GM19324 (cell line): ENCODE measurements around the gene RMI2.

Experiments
- ATAC-seq: cut with Tn5 transposase; IDR thresholded peaks from one replicate; pipeline ENCODE4 v1.9.1; 2021; ENCODE audit warnings: mild to moderate bottlenecking, moderate library complexity; ENCODE audit not compliant: unreplicated experiment, low FRiP score

Gene RMI2

DNA sequence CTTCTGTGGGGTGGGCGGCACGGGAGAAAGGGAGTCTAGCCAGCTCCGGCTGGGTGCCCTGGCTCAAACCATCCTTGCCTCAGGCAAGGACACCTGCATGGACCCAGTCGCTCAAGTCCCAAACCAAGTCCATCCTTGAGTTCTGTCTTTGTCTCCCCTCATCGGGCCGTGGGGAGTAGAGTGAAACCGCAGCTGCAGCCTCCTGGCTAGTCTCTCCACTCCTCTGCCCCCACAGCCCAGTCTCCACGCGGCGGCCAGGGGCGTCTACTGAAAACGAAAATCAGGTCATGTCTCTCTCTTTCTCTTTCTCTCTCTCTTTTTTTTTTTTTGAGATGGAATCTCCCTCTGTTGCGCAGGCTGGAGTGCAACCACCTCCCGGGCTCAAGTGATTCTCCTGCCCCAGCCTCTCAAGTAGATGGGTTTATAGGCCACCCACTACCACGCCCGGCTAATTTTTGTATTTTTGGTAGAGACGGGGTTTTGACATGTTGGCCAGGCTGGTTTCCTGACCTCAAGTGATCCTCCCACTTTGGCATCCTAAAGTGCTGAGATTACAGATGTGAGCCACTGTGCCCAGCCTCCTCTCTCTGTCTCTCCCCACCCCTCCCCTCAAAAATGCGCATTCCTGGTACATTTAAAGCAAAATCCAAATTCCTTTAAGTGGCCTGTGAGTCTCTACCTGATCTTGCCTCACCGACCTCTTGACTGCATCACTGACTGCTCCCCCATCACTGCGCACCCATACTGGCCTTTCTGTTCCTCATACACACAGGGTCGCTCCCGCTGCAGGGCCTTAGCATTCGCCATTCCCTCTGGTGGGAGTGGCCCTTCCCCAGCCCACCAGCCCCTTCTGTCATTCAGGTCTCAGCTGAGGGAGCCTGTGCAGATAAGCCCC, 17.7 kb upstream of the RMI2 start:
- ATAC-seq = peak; percentile 30

DNA sequence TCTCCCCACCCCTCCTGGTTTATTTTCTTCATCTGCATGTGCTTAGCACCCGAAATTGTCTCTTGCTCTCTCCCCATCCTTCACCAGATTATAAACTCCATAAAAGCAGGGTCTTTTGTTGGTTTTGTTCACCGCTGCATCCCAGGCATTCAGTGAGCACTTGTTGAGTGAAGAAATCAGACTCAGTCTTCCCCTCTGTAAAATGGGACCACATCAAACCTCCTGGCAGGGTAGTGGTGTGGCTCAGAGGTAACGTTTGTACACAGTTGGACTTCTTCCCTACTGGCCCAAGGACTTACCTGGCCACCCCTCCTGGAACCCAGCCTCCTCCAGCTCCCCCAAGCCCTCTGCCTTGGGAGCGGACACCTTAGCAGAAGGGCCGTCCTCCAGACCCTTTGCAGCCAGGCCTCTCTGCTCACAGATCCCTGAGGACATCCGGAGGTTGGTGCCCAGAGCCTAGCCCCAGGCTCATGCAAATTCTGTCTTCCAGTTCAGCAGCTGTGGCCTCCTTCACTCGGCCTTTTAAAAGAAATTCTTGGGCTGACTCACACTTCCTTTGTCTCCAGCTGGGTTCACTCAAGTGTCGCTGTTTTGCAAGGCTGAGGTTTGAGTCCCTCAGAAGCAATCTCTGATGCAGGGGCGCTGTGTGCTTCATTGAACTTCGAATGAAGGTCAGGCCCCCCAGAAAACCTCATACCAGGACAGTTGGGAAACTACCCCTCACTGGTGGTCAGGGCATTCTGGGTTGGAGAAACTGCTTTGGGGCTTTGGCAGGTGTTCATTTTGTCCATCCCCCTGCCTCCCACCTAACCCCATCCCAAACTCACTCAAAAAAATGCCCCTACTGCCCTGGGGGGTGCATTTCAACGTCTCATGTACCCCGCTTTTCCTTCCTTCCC, 16.8 kb upstream of the RMI2 start:
- ATAC-seq = peak; percentile 76

DNA sequence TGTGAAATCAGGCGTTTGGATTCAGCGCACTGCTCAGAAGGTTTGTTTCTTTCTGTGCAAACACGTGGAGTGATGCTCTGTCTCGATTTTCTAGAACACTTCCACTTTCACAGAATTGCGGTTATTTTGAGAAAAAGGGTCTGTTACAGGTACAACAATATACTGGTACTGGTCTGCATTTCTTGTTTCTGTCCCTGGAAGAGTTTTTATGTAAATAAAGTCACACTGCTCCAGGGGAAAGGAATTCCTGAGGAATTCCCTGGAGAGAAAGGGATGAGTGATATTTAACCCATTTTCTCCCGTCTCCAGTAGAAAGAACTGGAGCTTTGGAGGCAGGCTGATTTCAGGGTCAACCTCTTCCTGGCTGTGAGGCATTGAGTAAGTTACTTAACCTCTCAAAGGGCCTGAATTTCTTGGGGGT, 16.2 kb upstream of the RMI2 start:
- ATAC-seq = no peak

DNA sequence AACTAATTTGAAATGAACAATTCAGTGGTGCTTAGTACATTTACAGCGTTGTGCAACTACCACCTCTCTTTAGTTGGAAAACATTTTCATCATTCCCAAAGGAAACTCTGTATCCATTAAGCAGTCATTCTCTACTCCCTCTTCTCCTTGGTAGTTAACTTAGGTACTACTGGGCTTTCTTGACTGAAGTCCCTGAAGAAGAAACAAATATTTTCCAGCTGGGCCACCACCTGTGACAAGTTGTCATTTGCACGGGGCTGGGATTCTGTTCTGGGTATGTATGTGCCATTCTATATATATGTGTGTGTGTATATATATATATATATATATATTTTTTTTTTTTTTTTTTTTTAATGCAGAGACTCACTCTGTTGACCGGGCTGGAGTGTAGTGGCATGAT, 15.4 kb upstream of the RMI2 start:
- no peak for ATAC-seq

DNA sequence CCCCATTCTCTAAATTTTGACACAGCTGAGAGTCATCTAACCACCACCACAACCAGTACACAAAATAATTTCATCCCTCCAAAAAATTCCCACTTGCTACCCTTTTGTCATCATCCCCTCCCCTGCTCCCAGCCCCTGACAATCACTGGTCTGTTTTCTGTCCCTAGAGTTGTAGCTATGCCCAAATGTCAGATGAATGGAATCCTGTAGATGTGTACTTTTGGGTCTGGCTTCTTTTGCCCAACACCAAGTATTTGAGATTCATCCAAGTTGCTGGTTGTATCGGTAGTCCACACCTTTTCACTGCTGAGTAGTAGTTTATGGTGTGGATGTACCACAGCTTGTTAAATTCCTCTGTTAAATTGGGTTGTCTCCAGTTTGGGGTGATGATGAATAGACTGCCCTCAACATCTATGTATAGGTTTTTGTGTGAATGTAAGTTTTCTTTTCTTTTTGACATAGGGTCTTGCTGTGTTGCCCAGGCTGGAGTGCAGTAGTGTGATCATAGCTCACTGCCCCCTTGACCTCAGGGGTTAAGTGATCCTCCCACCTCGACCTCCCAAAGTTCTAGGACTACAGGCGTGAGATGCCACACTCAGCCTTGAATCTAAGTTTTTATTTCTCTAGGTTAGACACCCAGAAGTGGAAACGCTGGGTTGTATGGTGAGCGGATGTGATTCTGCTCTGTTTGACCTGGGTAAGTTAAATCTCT, 14.6 kb upstream of the RMI2 start:
- no peak for ATAC-seq

DNA sequence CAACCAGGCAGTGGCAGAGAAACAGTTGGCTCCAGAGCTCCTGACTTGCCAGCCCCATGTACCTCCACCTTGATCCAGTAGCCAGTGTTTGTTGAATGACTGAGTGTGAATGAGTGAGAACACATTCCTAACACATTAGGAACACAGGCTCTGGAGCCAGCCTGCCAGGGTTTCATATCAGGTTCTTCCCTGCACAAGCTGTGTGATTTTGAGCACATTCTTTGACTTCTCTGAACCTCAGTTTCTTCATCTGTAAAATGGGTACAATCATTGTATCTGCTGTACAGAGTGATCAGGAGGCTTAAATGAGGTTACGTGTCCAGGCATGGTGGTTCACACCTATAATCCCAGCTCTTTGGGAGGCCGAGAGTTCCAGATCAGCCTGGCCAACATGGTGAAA, 13.3 kb upstream of the RMI2 start:
- no peak for ATAC-seq

DNA sequence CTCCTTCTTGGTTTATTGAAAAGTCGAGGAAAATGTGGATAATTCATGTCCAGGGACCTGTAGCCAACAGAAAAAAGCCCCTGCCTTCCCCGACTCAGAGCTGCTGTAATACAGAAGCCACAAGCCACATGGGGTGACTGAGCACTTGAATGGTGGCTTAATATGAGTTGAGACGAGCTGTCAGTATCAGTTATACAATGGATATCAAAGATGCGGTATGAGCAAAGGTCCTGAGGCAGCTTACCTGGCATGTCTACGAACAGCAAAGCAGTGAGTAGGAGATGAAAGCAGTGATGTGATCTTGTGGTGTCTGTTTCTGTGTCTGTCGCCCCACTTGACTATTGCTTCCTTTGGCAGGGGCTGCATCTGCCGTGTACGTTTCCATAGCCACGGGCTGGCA, 12.2 kb upstream of the RMI2 start:
- ATAC-seq = no peak

DNA sequence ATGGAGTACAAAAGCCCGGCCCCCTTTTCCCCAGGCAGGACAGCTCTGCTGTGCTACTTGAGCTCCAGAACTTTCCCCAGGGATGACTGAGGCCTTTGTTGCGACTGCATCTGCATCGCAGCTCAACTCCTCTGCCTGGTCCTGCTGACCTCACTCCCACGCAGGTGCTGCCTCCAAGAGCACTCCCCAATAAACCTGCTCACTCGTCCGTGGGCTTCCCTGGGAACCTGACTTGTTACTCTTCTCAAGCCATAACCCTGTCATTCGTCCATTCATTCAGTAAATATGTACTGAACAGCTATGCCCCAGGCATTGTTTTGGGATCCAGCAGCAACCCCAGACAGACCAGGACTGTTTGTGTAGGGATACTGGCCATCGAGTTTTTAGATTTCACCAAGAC, 11.6 kb upstream of the RMI2 start:
- ATAC-seq = no peak

DNA sequence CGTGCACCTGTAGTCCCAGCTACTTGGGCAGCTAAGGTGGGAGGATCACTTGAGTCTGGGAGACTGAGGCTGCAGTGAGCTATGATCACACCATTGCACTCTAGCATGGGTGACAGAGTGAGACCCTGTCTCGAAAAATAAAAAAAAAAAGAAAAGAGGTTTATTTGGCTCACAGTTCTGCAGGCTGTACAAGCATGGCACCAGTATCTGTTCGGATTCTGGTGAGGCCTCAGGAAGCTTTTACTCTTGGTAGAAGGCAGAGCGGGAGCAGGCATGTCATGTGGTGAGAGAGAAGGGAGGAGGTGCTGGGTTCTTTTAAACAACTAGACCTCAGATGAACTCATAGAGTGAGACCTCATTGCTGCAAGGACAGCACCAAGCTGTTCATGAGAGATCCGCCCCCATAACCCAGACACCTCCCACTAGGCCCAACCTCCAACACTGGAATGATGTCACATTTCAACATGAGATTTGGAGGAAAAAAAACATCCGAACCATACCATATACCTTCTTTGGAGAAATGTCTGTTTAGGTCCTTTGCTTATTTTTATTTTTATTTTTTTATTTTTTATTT, 10.3 kb upstream of the RMI2 start:
- ATAC-seq = no peak

DNA sequence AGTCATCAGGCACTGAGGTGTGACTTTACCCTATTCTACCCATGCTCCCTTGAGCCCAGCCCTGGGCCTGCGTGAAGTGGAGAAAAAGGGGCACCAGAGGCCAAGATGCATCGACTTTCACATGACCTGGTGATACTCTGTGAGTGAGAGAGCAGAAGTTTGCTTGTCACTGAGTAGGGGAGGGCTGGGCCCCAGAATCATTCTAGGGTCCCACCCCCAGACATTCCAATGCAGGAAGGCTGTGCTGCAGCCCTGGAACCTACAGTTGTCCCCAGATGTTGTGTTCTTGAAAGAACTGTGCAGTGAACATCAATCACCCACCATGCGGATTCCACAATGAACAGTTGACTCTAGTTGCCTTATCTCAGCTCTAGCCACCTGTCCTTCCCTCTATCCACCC, 6.2 kb upstream of the RMI2 start:
- no peak for ATAC-seq

DNA sequence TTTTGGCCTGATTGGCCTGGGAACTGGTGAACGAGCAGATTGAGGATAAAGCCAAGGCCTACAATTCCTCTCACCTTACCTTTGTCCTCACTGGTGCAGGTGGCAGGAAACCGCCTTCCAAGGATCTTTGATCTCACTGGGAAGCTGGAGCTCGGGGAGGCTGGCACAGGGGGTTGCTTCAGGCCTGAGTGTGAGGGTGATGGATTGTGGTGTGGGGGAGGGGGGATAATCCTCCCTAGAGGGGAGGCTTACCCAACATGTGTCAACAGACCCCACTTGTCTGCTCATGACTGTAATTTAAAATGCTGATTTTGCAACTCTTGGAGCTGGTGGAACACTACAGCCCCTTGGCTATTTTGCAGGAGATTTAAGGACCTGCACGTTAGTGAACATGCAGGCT, 4.5 kb upstream of the RMI2 start:
- ATAC-seq = no peak

DNA sequence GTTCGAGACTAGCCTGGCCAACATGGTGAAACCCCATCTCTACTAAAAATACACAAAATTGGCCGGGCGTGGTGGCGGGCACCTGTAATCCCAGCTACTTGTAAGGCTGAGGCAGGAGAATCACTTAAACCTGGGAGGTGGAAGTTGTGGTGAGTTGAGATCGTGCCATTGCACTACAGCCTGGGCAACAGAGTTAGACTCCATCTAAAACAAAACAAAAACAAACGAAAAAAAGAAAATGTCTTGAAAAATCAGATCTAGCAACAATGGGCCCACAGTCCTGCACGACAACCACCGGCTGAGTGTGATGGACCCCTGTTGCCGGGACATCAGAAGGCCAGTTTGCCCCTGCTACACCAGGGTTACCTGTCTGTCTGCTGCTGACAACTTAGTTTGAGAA, 3.9 kb upstream of the RMI2 start:
- no peak for ATAC-seq

DNA sequence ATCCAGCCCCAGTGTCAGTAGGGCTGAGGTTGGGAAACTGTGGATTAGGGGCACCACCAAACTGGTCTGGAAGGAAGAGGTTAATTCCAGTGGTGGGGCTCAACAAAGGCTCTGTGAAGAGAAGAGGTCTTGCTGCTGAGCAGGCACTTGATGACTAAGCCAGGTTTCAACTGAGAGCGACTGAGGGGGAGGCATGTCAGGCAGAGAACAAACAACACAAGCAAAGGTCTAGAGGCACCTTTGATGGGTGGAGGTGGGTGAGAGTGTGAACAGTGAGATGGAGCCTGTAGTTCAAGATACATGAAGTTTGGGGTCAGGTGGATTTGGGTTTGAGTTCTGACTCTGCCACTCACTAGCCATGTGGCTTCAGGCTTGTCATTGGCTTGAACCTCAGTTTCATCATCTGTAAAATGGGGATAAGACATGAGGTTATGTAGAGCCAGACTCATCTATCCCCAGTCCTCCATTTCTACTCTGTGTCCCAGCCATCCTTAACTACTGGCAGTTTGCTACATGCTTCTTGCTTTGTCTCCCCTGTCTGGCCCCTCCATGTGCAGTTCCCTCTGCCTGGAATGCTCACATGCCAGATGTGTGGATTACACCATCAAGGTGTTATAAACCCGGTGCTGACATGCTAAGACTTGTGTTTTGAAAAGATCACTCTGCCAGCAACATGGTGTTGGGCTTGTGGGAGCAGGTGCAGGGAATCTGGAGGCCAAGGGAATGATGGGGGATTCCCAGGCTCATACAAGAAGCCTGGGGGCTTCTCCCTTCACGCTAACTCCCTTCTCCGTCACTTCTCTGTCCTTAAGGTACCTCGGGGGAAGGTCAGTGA, 3.0 kb upstream of the RMI2 start:
- ATAC-seq = no peak

DNA sequence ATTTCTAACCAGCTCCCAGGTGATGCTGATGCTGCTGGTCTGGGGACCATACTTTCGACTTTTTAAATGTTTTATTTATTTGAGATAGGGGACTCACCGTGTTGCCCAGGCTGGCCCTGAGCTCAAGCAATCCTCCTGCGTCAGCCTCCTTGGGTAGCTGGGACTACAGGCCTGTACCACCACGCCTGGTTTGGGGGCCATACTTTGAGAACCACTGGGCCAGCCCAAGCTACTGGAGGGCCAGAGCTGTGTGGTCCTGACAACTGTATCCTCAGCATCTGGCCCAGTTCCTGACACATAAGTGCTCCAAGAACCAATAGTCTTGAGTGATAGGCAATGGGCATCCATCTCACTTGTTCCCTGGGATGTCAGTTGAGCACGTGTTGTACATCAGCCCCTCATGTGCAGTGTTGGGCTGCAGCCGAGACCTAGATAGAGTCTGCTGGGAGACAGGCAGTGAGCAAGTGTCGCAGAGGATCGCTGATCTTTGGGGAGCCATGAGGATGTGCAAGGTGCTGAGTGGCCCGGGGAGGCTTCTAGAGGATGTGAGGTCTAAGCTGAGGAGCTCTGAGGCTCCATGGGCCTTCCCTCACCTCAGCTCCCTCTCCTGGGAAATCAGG, 1.6 kb downstream of the RMI2 start:
- ATAC-seq = no peak

DNA sequence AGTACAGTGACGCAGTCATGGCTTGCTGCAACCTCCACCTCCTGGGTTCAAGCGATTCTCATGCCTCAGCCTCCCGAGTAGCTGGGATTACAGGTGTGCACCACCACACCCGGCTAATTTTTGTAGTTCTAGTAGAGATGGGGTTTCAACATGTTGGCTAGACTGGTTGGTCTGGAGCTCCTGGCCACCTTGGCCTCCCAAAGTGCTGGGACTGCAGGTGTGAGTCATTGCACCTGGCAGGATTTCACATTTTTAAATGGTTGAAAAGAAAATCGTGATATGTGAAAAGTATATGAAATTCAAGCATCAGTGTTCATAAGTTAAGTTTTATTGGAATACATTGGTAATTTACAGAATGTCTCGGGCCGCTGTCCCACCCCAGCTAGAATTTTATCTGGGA, 2.6 kb downstream of the RMI2 start:
- no peak for ATAC-seq

DNA sequence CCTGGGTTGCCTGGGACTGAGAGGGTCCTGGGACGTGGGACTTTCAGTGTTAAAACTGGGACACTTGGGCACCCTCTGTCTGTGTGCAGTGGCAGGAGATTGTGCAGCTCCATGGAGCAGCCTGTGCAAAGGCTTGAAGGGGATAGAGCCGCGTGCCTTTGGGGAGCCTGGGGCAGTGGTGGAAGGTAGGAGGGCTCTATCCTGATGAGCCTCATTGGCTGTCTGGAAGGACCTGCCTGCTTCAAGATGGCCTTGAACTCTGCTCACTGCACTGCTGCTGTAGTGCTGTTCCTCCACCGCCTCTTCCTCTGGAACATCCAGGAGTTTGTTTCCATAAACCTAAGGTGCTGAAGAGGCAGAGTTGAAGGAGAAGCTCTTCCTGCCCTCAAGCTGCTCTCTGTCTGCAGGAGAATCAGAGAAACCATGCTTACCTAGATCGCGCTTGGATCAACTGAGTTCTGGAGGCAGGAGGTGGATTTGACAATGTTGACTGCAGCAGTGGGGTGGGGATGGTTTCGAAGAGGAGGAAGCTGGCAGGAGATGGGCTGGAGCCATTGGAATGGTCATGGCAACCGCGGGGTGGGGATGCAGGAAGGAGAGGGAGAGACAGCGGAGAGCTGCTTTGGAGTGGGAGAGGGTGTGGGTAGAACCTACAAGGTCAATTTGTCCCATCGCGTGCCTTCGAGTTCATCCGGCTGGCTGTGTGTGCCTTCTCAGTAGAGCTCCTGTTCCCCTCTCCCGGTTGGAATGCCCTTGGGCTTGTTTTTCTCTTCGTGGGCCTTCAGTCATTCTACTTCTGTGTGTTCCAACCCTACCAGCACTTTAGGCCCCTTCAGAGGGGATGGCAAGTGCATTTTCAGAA, 3.7 kb downstream of the RMI2 start:
- ATAC-seq = no peak

DNA sequence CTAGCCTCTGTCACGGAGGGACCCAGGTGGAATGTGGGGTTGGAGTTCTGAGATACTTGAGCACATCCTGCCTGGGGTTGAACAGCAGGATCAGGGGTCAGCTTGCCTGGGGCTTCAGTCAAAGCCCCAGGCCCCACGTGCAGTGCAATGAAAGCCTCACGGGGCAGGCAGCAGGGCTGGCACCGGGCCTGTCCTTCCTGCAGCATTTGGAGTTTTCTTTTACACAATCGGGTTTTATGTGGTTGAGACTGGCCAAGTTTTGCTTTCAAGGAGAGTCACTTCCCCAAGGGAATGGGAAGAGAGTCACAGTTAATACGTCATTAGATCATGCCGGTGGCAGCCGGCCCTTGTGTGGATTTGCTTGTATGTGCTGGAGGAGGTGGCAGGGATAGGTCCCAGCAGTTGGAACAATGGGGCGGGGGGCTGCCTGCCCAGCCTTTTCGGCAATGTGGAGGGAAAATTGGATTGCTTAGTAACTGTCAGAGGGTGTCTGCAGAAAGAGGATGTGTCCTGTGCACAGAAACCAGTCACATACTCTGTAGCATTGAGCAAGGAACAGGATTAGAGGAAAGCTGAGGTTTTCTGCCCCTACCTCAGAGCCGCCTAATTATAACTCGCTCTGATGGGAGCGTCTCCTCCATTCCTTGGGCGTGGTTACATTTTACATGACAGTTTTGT, 4.5 kb downstream of the RMI2 start:
- ATAC-seq = no peak

DNA sequence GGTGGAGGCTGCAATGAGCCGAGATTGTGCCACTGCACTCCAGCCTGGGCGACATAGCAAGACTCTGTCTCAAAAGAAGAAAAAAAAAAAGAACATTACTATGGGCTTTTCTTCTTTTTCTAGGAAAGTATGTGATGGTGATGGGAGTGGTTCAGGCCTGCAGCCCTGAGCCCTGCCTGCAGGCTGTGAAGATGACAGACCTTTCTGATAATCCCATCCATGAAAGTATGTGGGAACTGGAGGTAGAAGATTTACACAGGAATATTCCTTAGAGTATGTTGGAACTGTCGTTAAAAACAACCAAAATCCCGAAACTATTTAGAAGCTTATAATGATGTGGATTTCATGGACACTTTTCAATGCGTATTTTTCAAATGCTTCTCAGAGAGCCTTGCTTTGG, 5.3 kb downstream of the RMI2 start:
- no peak for ATAC-seq
